ENCODE results near the gene IFT80. TPM values are rescaled to one million over a fixed set of nuclear protein-coding genes. Genes with fewer than 3 reads are reported as not detected.

IFT80 gene
- total and polyA plus RNA-seq, 7 experiments from 2014 or later = 6.3 to 36.2 (median 21.5) TPM

DNA sequence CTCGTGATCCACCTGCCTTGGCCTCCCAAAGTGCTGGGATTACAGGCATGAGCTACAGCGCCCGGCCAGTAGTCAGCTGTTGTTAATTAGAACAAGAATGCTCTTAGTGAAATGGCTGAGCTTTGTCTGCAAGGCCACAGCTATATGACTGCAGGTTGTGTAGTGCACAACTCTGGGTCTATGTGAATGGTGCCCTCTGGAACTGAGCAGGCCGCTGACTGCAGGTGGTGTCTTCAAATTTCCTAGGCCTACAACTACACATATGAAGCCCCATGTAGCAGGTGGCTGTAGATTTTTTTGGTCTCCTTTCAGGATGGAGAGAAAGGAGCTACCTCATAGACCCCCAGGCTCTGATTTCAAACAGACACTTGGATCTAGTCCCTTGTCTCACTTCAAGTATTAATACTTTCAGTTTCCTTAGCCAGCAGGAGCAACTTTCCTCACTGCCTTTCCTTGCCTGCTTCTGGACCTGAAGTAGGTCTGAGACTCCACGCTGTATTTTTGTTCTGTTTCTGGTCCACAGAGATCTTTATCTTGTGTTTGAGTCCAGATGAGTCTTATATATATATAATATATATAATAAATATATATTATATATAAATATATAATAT, 86.9 kb downstream of the IFT80 start:
- H3K36me3 Mint-ChIP-seq = peaks cover 16 to 61% (median 42%) of the 10 kb centered on the region in 5 donors
- no peak for DNase-seq
- no peaks in the 10 kb centered on the region for H3K4me1 ChIP-seq (ENCODE audit: control insufficient read depth in 2 of 2, insufficient read depth in 2 of 2, low read length in 2 of 2)
- no peaks in the 10 kb centered on the region for H3K27me3 ChIP-seq (ENCODE audit: control insufficient read depth in 2 of 2, insufficient read depth in 2 of 2, low read length in 2 of 2)
- no peak overlapping the region for H3K4me3 ChIP-seq (ENCODE audit: low read length)
- no peak for ATAC-seq
- H3K36me3 ChIP-seq (ENCODE audit: control insufficient read depth in 2 of 3, insufficient read depth in 3 of 3, low read length in 3 of 3) = peaks cover 0 to 4% (median 0%) of the 10 kb centered on the region in 3 experiments
- POLR2A ChIA-PET = no interaction called here
- intact Hi-C loops (cut with micrococcal nuclease) = no loop called here
- no peak overlapping the region for H3K27ac ChIP-seq (ENCODE audit: low read depth, low read length)
- CTCF ChIA-PET = no interaction called here
- no peak overlapping the region for H3K27ac Mint-ChIP-seq
- peaks cover 0 to 5% (median 0%) of the 10 kb centered on the region in 11 donors for H3K9me3 Mint-ChIP-seq
- H3K4me3 Mint-ChIP-seq = no peak overlapping the region
- H3K9me3 ChIP-seq (ENCODE audit: control insufficient read depth in 2 of 3, low read length in 3 of 3) = no peaks in the 10 kb centered on the region
- no peaks in the 10 kb centered on the region for H3K4me1 Mint-ChIP-seq
- no peaks in the 10 kb centered on the region for H3K27me3 Mint-ChIP-seq

DNA sequence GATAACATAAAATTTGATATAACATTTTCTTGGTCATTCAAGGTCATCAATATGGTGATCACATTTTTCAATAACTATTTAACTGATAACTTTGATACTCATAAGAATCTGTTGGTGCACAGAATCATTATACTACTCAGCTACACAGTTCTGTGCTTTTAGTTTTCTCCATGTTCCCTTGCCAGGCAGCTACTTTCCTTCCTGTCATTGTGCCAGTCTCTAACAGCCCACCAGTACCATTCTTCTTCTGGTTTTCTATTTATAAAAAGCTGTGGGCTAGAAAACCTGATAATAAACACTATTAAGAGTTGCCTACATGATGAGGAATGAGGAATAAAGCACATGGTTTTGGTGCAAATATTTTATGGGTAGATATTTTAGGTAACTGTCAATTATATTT, 96.2 kb downstream of the IFT80 start:
- H3K36me3 Mint-ChIP-seq = peaks cover 5 to 29% (median 18%) of the 10 kb centered on the region in 5 donors
- ChIA-PET CTCF (interaction anchor here (1.1 kb wide), 1 partner anchor 110 kb away, joined by 3 read pairs; no protein-coding TSS in a partner anchor), POLR2A (no interaction called here)
- no peak overlapping the region for H3K4me3 ChIP-seq (ENCODE audit: low read length)
- no peaks in the 10 kb centered on the region for H3K4me1 Mint-ChIP-seq
- H3K9me3 Mint-ChIP-seq = no peaks in the 10 kb centered on the region
- no peak for ATAC-seq
- H3K27me3 ChIP-seq (ENCODE audit: control insufficient read depth in 2 of 2, insufficient read depth in 2 of 2, low read length in 2 of 2) = no peaks in the 10 kb centered on the region
- H3K9me3 ChIP-seq (ENCODE audit: control insufficient read depth in 2 of 3, low read length in 3 of 3) = no peaks in the 10 kb centered on the region
- no peaks in the 10 kb centered on the region for H3K4me1 ChIP-seq (ENCODE audit: control insufficient read depth in 2 of 2, insufficient read depth in 2 of 2, low read length in 2 of 2)
- intact Hi-C loops (cut with micrococcal nuclease) = no loop called here
- H3K36me3 ChIP-seq (ENCODE audit: control insufficient read depth in 2 of 3, insufficient read depth in 3 of 3, low read length in 3 of 3) = peaks cover 0 to 8% (median 0%) of the 10 kb centered on the region in 3 experiments
- no peak overlapping the region for H3K27ac ChIP-seq (ENCODE audit: low read depth, low read length)
- no peak overlapping the region for H3K4me3 Mint-ChIP-seq
- no peak for DNase-seq
- no peak overlapping the region for H3K27ac Mint-ChIP-seq
- H3K27me3 Mint-ChIP-seq = no peaks in the 10 kb centered on the region

DNA sequence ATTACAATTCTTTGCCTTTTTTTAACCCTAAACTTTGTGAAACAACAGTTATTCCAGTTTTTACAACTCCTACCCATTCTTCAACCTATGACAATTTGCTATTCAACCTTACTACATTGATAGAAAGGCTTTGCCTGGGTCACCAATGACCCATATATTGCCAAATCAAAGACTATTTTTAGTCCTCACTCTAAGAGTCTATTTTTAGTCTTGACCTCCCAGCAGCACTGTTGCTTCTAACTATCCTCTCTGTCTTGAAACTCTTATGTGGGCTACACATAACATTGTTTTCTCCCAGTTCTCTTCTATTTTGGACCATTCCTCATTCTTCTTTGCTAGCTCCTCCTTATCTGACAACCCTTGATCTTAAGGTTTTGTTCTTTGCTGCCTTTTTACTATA, 102.4 kb downstream of the IFT80 start:
- Mint-ChIP-seq H3K27ac (no peak overlapping the region), H3K36me3 (peaks cover 4 to 51% (median 23%) of the 10 kb centered on the region in 5 donors), H3K9me3 (peaks cover 0 to 5% (median 0%) of the 10 kb centered on the region in 11 donors), H3K4me3 (no peak overlapping the region), H3K27me3 (no peaks in the 10 kb centered on the region), H3K4me1 (no peaks in the 10 kb centered on the region)
- Histone ChIP-seq H3K36me3 (ENCODE audit: control insufficient read depth in 2 of 3, insufficient read depth in 3 of 3, low read length in 3 of 3) (peaks cover 0 to 3% (median 0%) of the 10 kb centered on the region in 3 experiments), H3K9me3 (ENCODE audit: control insufficient read depth in 2 of 3, low read length in 3 of 3) (no peaks in the 10 kb centered on the region), H3K27ac (ENCODE audit: low read depth, low read length) (no peak overlapping the region), H3K4me3 (ENCODE audit: low read length) (no peak overlapping the region), H3K4me1 (ENCODE audit: control insufficient read depth in 2 of 2, insufficient read depth in 2 of 2, low read length in 2 of 2) (no peaks in the 10 kb centered on the region), H3K27me3 (ENCODE audit: control insufficient read depth in 2 of 2, insufficient read depth in 2 of 2, low read length in 2 of 2) (no peaks in the 10 kb centered on the region)
- intact Hi-C loops (cut with micrococcal nuclease) = no loop called here
- DNase-seq (no peak), ATAC-seq (no peak)
- ChIA-PET POLR2A (no interaction called here), CTCF (no interaction called here)

DNA sequence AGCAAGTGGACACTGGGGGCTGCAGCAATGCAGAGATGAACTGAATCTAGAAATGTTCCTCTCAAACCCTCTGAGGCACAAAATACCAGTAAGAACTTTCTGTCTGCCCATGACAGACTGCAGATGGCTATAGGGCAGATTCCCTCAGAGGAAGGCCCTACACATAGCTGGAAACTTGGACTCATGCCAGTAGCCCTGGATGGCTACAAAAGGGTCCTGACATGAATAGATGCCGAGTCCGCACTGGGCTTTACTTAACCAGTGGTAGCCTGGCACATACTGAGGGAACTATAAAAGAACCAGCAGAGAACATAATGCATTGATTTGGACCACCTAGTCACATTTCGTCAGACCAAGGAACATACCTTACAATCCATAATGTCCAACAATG, 107.1 kb downstream of the IFT80 start:
- Histone ChIP-seq H3K9me3 (ENCODE audit: control insufficient read depth in 2 of 3, low read length in 3 of 3) (no peaks in the 10 kb centered on the region), H3K4me3 (ENCODE audit: low read length) (no peak overlapping the region), H3K27me3 (ENCODE audit: control insufficient read depth in 2 of 2, insufficient read depth in 2 of 2, low read length in 2 of 2) (no peaks in the 10 kb centered on the region), H3K36me3 (ENCODE audit: control insufficient read depth in 2 of 3, insufficient read depth in 3 of 3, low read length in 3 of 3) (peaks cover 0 to 4% (median 0%) of the 10 kb centered on the region in 3 experiments), H3K4me1 (ENCODE audit: control insufficient read depth in 2 of 2, insufficient read depth in 2 of 2, low read length in 2 of 2) (no peaks in the 10 kb centered on the region), H3K27ac (ENCODE audit: low read depth, low read length) (no peak overlapping the region)
- Mint-ChIP-seq H3K27me3 (no peaks in the 10 kb centered on the region), H3K4me3 (no peak overlapping the region), H3K9me3 (peaks cover 0 to 5% (median 0%) of the 10 kb centered on the region in 11 donors), H3K36me3 (peaks cover 2 to 72% (median 34%) of the 10 kb centered on the region in 5 donors), H3K4me1 (no peaks in the 10 kb centered on the region), H3K27ac (no peak overlapping the region)
- intact Hi-C loops (cut with micrococcal nuclease) = no loop called here
- ATAC-seq = no peak
- DNase-seq = no peak
- ChIA-PET POLR2A (no interaction called here), CTCF (no interaction called here)

DNA sequence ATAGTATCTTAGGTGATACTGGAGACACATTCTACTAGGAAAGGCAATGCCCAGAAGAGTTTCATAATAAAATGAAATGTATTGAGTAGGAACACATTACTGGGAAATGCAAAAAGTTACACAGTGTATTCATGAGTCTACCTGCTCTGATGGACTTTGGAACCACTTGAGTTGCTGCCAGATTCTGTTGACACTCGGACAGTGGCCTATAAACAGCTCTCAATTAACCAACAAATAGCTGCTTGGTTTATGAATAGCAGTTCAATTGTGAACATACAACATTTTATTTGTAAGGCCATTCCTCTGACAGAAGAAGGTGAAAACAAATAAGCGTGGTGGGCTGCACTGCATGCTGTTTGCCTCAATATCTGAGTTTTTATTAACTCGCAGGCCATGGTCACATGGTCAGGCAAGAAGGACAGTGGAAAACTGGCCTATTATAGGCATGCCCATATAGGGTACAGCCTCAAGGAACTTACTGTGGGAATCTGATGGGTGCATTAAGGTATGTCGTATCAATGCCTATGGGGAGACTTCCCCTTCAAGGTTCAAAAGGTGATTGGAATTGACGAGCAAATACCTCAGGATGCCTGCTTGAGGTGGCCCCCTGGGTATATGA, 107.6 kb downstream of the IFT80 start:
- H3K4me1 ChIP-seq (ENCODE audit: control insufficient read depth in 2 of 2, insufficient read depth in 2 of 2, low read length in 2 of 2) = no peaks in the 10 kb centered on the region
- POLR2A ChIA-PET = no interaction called here
- Mint-ChIP-seq H3K27ac (no peak overlapping the region), H3K27me3 (no peaks in the 10 kb centered on the region), H3K36me3 (peaks cover 2 to 67% (median 29%) of the 10 kb centered on the region in 5 donors), H3K4me3 (no peak overlapping the region), H3K4me1 (no peaks in the 10 kb centered on the region), H3K9me3 (peaks cover 0 to 5% (median 0%) of the 10 kb centered on the region in 11 donors)
- H3K4me3 ChIP-seq (ENCODE audit: low read length) = no peak overlapping the region
- CTCF ChIA-PET = no interaction called here
- H3K9me3 ChIP-seq (ENCODE audit: control insufficient read depth in 2 of 3, low read length in 3 of 3) = no peaks in the 10 kb centered on the region
- no peak for ATAC-seq
- no peak for DNase-seq
- intact Hi-C loops (cut with micrococcal nuclease) = no loop called here
- no peaks in the 10 kb centered on the region for H3K27me3 ChIP-seq (ENCODE audit: control insufficient read depth in 2 of 2, insufficient read depth in 2 of 2, low read length in 2 of 2)
- peaks cover 0 to 4% (median 0%) of the 10 kb centered on the region in 3 experiments for H3K36me3 ChIP-seq (ENCODE audit: control insufficient read depth in 2 of 3, insufficient read depth in 3 of 3, low read length in 3 of 3)
- H3K27ac ChIP-seq (ENCODE audit: low read depth, low read length) = no peak overlapping the region

DNA sequence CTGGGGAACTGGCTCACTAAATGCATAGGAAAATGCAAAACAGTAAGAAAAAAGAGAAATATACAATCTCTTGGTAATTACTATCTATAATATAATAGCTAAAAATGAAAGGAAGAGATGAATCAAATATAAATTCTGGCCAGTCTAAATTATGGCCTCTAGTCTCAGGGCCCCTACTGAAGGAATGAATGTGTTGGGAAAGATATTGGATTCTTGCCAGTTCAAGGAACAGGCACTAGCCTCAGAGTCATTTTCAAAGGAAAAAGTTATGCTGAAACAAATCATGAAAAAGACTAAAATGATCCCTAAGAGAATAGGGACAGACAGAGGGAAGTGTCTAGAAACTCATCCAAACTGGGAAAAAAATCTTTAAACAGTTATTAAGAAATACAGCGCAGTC, 111.4 kb downstream of the IFT80 start:
- intact Hi-C loops (cut with micrococcal nuclease) = no loop called here
- POLR2A ChIA-PET = no interaction called here

DNA sequence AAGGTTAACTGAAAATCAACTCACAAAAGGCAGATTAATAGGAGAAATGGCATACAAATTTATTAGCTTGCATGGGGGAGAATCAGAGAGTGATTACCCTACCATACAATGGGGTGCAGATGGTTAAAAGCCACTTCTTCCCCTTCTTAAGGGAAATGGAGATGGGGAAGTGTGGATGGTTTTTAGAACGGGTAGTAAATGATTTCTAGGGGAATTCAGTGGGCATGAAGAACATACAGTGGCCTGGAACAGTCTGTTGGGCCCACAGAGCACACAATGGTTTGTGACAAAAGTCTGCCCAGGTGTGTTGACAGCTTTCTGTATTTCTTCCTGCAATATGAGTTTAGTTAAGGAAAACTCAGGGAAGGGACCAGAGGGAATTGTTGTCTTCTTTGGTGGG, 112.8 kb downstream of the IFT80 start:
- intact Hi-C loops (cut with micrococcal nuclease) = no loop called here

More for the DNA sequence above, 111.4 kb downstream of the IFT80 start:
- ATAC-seq = no peak
- Histone ChIP-seq H3K4me3 (ENCODE audit: low read length) (no peak overlapping the region), H3K4me1 (ENCODE audit: control insufficient read depth in 2 of 2, insufficient read depth in 2 of 2, low read length in 2 of 2) (no peaks in the 10 kb centered on the region), H3K9me3 (ENCODE audit: control insufficient read depth in 2 of 3, low read length in 3 of 3) (no peaks in the 10 kb centered on the region), H3K27ac (ENCODE audit: low read depth, low read length) (no peak overlapping the region), H3K36me3 (ENCODE audit: control insufficient read depth in 2 of 3, insufficient read depth in 3 of 3, low read length in 3 of 3) (peaks cover 0 to 5% (median 4%) of the 10 kb centered on the region in 3 experiments), H3K27me3 (ENCODE audit: control insufficient read depth in 2 of 2, insufficient read depth in 2 of 2, low read length in 2 of 2) (no peaks in the 10 kb centered on the region)
- CTCF ChIA-PET = no interaction called here
- H3K27ac Mint-ChIP-seq = no peak overlapping the region
- H3K36me3 Mint-ChIP-seq = peaks cover 2 to 46% (median 29%) of the 10 kb centered on the region in 5 donors
- no peaks in the 10 kb centered on the region for H3K4me1 Mint-ChIP-seq
- H3K4me3 Mint-ChIP-seq = no peak overlapping the region
- H3K27me3 Mint-ChIP-seq = no peaks in the 10 kb centered on the region
- H3K9me3 Mint-ChIP-seq = peaks cover 0 to 5% (median 0%) of the 10 kb centered on the region in 11 donors
- DNase-seq = no peak

More for the DNA sequence above, 112.8 kb downstream of the IFT80 start:
- Mint-ChIP-seq H3K4me3 (no peak overlapping the region), H3K27ac (no peak overlapping the region), H3K27me3 (no peaks in the 10 kb centered on the region), H3K4me1 (no peaks in the 10 kb centered on the region), H3K9me3 (no peaks in the 10 kb centered on the region), H3K36me3 (peaks cover 0 to 45% (median 30%) of the 10 kb centered on the region in 5 donors)
- Histone ChIP-seq H3K9me3 (ENCODE audit: control insufficient read depth in 2 of 3, low read length in 3 of 3) (no peaks in the 10 kb centered on the region), H3K36me3 (ENCODE audit: control insufficient read depth in 2 of 3, insufficient read depth in 3 of 3, low read length in 3 of 3) (peaks cover 0 to 7% (median 5%) of the 10 kb centered on the region in 3 experiments), H3K27ac (ENCODE audit: low read depth, low read length) (no peak overlapping the region), H3K4me1 (ENCODE audit: control insufficient read depth in 2 of 2, insufficient read depth in 2 of 2, low read length in 2 of 2) (no peaks in the 10 kb centered on the region), H3K4me3 (ENCODE audit: low read length) (no peak overlapping the region), H3K27me3 (ENCODE audit: control insufficient read depth in 2 of 2, insufficient read depth in 2 of 2, low read length in 2 of 2) (no peaks in the 10 kb centered on the region)
- ATAC-seq (no peak), DNase-seq (no peak)
- CTCF ChIA-PET = no interaction called here
- POLR2A ChIA-PET = no interaction called here
